ENCODE measurements around the gene SAMD4A.

The SAMD4A gene

GRCh38 chr14:54706769-54707168 lies 139.8 kb downstream of the SAMD4A start:
- DNase-seq (ENCODE audit: low spot score), result no peak

GRCh38 chr14:54708161-54708560 lies 141.2 kb downstream of the SAMD4A start:
- no peak for DNase-seq (ENCODE audit: low spot score)

GRCh38 chr14:54708982-54709381 lies 142.1 kb downstream of the SAMD4A start:
- DNase-seq (ENCODE audit: low spot score), result no peak

- peak; percentile 44 for DNase-seq (ENCODE audit: low spot score)
These were observed 142.5 kb downstream of the SAMD4A start for GRCh38 chr14:54709444-54709843.

DNA sequence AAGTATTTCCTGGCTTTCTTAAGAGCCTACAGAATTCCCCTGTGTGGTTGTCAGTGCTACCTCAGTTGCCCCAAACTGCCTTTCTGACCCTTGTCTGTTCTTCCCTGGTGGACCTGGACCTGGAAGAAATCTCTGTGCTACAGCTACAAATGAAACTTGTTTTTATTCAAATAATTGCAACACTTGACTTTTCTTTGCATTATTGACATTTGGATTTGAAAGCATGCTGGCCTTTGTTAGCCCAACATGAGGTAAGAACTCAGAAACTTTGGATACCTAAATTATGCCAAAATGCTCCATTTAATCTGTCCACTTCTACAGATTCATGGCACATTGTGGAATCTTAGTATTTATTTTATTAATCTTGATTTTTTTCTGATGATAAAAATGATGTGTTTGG lies 142.9 kb downstream of the SAMD4A start:
- DNase-seq (ENCODE audit: low spot score), result no peak

DNA sequence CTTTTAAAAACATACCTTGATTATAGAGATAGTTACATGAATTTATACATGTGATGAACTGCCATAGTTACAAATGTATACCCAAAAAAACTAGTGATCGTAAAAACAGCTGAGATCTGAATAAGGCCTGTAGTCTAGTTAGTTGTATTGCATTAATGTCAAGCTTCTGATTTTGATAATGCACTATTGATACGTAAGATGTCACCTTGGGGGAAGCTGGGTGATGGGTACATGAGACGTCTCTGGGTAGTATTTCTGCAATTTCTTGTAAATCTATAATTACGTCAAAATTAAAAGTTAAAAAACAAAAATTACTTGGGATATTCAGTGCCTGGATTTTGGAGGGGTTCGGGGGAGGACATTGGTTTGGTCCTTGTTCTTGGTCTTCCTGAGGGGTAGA lies 144.4 kb downstream of the SAMD4A start:
- DNase-seq (ENCODE audit: low spot score), result no peak

GRCh38 chr14:54711812-54712464 lies 145.0 kb downstream of the SAMD4A start:
- DNase-seq (ENCODE audit: low spot score), result no peak

GRCh38 chr14:54712465-54713200 lies 145.7 kb downstream of the SAMD4A start:
- DNase-seq (ENCODE audit: low spot score), result no peak

DNA sequence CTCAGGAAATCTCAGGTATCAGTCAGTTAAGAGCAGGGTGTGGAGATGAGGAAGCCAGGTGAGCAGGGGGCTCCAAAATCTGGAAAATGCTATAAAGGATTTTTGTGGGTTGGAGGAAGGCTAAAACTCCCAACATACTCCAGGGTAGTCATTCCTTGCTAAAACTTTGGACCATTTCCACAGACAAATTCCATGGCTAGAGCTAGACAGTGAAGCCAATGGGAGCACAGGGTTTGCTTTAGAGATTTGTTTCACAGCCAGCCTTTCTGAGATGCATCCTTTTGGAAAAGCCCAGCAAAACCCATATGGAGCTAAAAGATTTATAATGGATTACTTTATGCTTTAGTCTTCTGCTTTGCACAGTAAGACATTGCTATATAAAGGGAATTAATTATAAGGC lies 146.5 kb downstream of the SAMD4A start:
- no peak for DNase-seq (ENCODE audit: low spot score)

GRCh38 chr14:54715239-54715638 lies 148.3 kb downstream of the SAMD4A start:
- DNase-seq (ENCODE audit: low spot score), result peak; percentile 39

- DNase-seq (ENCODE audit: low spot score), result no peak
These were observed 148.9 kb downstream of the SAMD4A start for GRCh38 chr14:54715811-54716210.

- no peak for DNase-seq (ENCODE audit: low spot score)
These were observed 149.9 kb downstream of the SAMD4A start for GRCh38 chr14:54716862-54717261.

DNA sequence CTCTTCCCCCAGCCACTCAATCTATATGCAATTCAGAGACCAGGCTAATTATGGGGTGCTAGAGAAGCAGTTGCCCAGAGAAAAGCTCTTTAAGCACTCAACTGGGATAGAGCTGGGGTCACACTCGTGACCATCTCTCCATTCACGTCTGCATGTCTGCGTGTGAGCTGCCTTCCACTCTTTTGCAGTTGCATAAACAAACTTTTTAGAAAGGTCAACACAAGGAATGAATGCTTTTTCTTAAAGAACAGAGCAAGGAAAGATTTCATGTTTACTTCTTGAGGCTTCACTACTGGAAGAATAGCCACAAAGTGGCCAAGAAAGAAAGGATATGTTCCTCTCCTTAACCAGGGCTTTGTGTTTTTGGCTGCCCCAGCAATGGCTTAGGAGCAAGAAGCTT lies 151.1 kb downstream of the SAMD4A start:
- DNase-seq (ENCODE audit: low spot score), result no peak

- DNase-seq (ENCODE audit: low spot score), result no peak
These were observed 152.5 kb downstream of the SAMD4A start for GRCh38 chr14:54719406-54719805.

- peak; percentile 39 for DNase-seq (ENCODE audit: low spot score)
These were observed 156.0 kb downstream of the SAMD4A start for GRCh38 chr14:54722791-54723432.

- DNase-seq (ENCODE audit: low spot score), result no peak
These were observed 157.2 kb downstream of the SAMD4A start for GRCh38 chr14:54724123-54724522.

DNA sequence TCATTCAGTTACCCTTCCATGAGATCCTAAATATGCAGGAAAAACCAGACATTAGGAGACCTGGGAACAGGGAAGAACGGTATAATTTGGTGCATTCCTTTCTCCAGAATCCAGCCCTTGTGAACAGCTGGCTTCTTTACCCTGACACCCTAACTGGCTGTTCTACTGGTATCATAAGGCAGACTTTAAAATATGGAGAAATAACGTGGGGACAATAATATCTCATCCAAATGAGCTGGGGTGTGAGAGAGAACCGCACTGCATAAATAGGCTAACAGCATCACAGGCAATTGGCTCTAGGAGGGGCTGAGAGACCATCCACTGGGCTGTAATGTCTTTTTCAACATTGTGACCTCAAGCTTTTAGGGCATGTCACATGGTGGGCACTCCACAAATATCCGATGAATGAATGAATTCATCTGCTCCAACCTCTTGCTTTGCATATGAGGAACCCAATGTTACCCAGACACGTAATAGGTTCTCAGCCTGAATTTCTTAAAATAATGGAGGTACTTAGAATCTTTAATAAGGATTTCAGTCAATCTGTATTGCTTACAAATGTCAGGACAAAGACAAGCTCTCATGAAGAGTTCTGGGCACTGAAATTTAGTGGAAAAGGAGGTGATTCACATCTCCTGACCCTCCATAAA lies 157.9 kb downstream of the SAMD4A start:
- no peak for DNase-seq (ENCODE audit: low spot score)

- DNase-seq (ENCODE audit: low spot score), result no peak
These were observed 159.1 kb downstream of the SAMD4A start for GRCh38 chr14:54725998-54726397.

GRCh38 chr14:54727929-54728328 lies 161.0 kb downstream of the SAMD4A start:
- DNase-seq (ENCODE audit: low spot score), result no peak

DNA sequence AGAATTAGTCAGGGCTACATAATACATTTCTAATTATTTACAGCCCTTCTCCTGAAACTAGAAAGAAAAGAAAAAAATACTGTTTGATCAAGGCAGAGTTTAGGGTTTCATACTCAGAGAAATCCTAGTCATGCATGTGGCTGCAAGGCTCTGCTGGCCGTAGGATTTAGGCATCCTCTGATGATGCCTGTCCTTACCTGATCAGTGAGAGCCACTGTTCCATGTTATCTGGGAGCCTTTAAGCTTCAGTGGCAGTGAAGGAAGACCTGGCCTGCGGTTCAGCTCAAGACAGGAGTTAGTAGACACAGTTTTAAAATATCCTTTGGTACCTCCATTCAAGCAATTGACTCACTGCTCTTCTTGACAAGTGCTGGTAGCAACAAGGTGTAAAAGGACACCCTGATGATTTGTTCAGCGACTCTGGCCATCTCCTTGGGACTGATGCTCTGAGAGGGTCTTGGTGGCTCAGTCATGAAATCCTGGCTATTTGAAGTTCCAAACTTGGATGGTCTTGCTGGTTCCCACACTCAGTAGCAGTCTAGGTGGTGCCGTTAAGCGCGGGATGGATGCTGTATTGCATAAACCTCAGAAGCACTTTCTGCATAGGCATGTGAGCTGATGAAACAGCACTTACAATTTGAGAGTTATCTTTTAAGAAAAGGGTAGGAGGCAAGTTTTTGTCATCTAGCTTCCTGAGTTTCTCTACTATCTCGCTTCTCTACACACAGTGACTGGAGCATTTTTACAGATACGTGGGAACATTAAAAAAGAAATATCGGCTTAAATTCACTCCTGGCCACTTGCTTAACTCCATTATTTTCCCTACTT lies 162.0 kb downstream of the SAMD4A start:
- DNase-seq (ENCODE audit: low spot score), result no peak

DNA sequence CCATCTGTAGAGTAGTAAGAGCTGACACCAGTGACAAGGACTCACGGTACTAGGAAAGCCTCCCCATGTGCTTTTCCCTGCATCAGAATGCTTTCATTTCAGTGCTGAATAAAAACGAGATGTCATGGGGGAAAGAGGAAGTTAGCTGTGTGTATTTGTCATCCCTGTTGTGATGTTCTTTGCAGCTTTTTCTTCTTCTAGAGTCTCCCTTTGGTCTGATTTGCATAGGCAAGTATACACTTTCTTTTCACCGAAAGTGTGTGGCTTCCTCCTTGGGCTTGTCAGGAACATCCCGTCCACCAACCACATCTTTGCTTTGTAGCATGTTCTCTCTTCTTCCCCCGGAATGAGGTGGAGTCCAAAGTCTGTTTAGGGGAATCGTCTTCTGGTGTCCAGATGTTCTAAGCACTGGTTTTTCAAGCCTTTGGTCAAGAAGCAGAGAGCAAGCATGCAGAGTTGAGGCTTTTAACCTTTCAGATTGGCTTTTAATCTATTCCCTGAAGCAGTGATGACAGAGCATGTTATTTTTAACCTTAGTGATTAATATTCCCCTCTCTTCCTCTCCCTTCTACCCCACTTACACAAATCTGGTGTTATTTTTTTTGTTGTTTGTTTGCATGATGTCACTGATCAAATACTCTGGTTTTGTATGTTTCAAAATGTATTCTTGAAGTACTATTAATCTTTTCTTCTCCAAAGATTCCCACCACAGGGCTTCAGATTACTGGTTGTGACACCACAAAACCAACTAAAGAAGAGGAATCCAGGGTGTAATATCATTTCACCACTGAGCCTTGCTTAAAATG lies 163.4 kb downstream of the SAMD4A start:
- peak; percentile 9 for DNase-seq (ENCODE audit: low spot score)
